HG02588 (cell line): ENCODE results near the gene PRR20G.
"Not testable (repeated sequence)": the region's sequence is repeated elsewhere in the genome, so short reads cannot be mapped to it uniquely, and the experiment has no call there.

Experiments
- ATAC-seq: cut with Tn5 transposase; IDR thresholded peaks from one replicate; pipeline ENCODE4 v1.9.1; 2021; ENCODE audit warnings: mild to moderate bottlenecking, moderate library complexity; ENCODE audit not compliant: unreplicated experiment

The PRR20G gene

GRCh38 chr3:127287840-127288239, at the start of gene PRR20G:
TSS of gene PRR20G (minus strand) at chr3:127288046. CDS start at chr3:127287365, 681 bp downstream.
- no peak for ATAC-seq

- no peak for ATAC-seq
Measured at GRCh38 chr3:127337001-127337400, 49.2 kb upstream of the PRR20G start.

GRCh38 chr3:127336101-127336500, 48.3 kb upstream of the PRR20G start:
- no peak for ATAC-seq

- no peak for ATAC-seq
Measured at GRCh38 chr3:127330385-127330784, 42.5 kb upstream of the PRR20G start.

GRCh38 chr3:127329631-127330285, 41.9 kb upstream of the PRR20G start:
- no peak for ATAC-seq

- no peak for ATAC-seq
Measured at GRCh38 chr3:127328421-127328820, 40.6 kb upstream of the PRR20G start.

- no peak for ATAC-seq
Measured at GRCh38 chr3:127326341-127326740, 38.5 kb upstream of the PRR20G start.

GRCh38 chr3:127325629-127325961, 37.7 kb upstream of the PRR20G start:
- ATAC-seq = no peak

- no peak for ATAC-seq
Measured at GRCh38 chr3:127324913-127325628, 37.2 kb upstream of the PRR20G start.

GRCh38 chr3:127324076-127324475, 36.2 kb upstream of the PRR20G start:
- ATAC-seq = no peak

- no peak for ATAC-seq
Measured at GRCh38 chr3:127323581-127323980, 35.7 kb upstream of the PRR20G start.

- no peak for ATAC-seq
Measured at GRCh38 chr3:127321371-127321770, 33.5 kb upstream of the PRR20G start.

- no peak for ATAC-seq
Measured at GRCh38 chr3:127320529-127321121, 32.8 kb upstream of the PRR20G start.

GRCh38 chr3:127316685-127317084, 28.8 kb upstream of the PRR20G start:
- ATAC-seq = no peak

GRCh38 chr3:127312818-127313217, 25.0 kb upstream of the PRR20G start:
- no peak for ATAC-seq

GRCh38 chr3:127308821-127309220, 21.0 kb upstream of the PRR20G start:
- not testable (repeated sequence) for ATAC-seq

GRCh38 chr3:127307916-127308315, 20.1 kb upstream of the PRR20G start:
- no peak for ATAC-seq

- ATAC-seq = no peak
Measured at GRCh38 chr3:127307112-127307835, 19.4 kb upstream of the PRR20G start.

- ATAC-seq = no peak
Measured at GRCh38 chr3:127306361-127307111, 18.7 kb upstream of the PRR20G start.

- ATAC-seq = no peak
Measured at GRCh38 chr3:127305499-127306060, 17.7 kb upstream of the PRR20G start.
